Measurements from ENCODE around the gene JAZF1.

DNA sequence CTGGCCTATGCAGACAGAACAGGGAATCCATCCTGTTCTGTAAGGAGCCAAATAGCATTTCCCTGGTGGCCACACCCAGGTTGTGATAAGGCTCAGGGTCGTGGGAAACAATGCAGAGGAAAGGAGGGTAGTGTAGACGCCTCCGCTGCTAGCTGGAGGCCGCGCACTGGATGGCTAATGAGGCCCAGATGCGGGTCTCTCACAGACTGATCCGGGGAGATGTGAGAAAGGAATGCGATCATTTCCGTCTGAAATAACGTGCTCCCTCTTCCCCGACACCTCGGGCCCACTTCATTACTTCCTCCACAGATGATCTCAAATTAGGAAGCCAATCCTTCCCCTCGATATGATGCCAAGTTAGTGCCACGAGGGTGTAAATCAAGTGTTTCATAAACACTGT is 237.4 kb downstream of the JAZF1 start:
- TF ChIP-seq, protein P1, sequence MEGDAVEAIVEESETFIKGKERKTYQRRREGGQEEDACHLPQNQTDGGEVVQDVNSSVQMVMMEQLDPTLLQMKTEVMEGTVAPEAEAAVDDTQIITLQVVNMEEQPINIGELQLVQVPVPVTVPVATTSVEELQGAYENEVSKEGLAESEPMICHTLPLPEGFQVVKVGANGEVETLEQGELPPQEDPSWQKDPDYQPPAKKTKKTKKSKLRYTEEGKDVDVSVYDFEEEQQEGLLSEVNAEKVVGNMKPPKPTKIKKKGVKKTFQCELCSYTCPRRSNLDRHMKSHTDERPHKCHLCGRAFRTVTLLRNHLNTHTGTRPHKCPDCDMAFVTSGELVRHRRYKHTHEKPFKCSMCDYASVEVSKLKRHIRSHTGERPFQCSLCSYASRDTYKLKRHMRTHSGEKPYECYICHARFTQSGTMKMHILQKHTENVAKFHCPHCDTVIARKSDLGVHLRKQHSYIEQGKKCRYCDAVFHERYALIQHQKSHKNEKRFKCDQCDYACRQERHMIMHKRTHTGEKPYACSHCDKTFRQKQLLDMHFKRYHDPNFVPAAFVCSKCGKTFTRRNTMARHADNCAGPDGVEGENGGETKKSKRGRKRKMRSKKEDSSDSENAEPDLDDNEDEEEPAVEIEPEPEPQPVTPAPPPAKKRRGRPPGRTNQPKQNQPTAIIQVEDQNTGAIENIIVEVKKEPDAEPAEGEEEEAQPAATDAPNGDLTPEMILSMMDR (IDR thresholded peaks at IDR 0.05; ENCODE audit: insufficient read depth, low read length, poor library complexity, severe bottlenecking): no peak
- no peak for TF ChIP-seq EZH2phosphoT487 (conservative IDR thresholded peaks at IDR 0.05; ENCODE audit: low read length)

Data from SU-DHL-6 (cell line).